Left kidney (tissue), 8 donors: ENCODE measurements around the gene NKTR. TPM values are rescaled to one million over a fixed set of nuclear protein-coding genes. Genes with fewer than 3 reads are reported as not detected.
"Not testable (repeated sequence)": the region's sequence is repeated elsewhere in the genome, so short reads cannot be mapped to it uniquely, and the experiment has no call there.

Experiments used
- DNase-seq: peaks from one replicate; pipeline ENCODE4 v3.0.0-alpha.2; 2013
- long read RNA-seq, 8 donors: transcript quantifications; one replicate each; lab custom pipeline, GENCODE V29; 2026
- polyA plus RNA-seq: library from polyadenylated mRNA; unstranded; fragments of 120-200 nt; gene quantifications from one replicate; pipeline ENCODE4 v1.2.1, GENCODE V29; 2013; ENCODE audit not compliant: insufficient read length

NKTR gene
- polyA plus RNA-seq: 220 TPM
- long read RNA-seq, donor 1, full-length matches to known transcripts: 9 of 15 reads
- long read RNA-seq, donor 1, partial matches to known transcripts: 6 of 15 reads
- long read RNA-seq, donor 1, other reads (novel, unspliced or antisense): 0 of 15 reads
- long read RNA-seq, donor 2, full-length matches to known transcripts: 20 of 32 reads
- long read RNA-seq, donor 2, partial matches to known transcripts: 12 of 32 reads
- long read RNA-seq, donor 2, other reads (novel, unspliced or antisense): 0 of 32 reads
- long read RNA-seq, donor 3, full-length matches to known transcripts: 11 of 18 reads
- long read RNA-seq, donor 3, partial matches to known transcripts: 7 of 18 reads
- long read RNA-seq, donor 3, other reads (novel, unspliced or antisense): 0 of 18 reads
- long read RNA-seq, donor 4, full-length matches to known transcripts: 4 of 4 reads
- long read RNA-seq, donor 4, partial matches to known transcripts: 0 of 4 reads
- long read RNA-seq, donor 4, other reads (novel, unspliced or antisense): 0 of 4 reads
- long read RNA-seq, donor 5, full-length matches to known transcripts: 12 of 12 reads
- long read RNA-seq, donor 5, partial matches to known transcripts: 0 of 12 reads
- long read RNA-seq, donor 5, other reads (novel, unspliced or antisense): 0 of 12 reads
- long read RNA-seq, donor 6, partial matches to known transcripts: 0 of 8 reads
- long read RNA-seq, donor 6, other reads (novel, unspliced or antisense): 5 of 8 reads
- long read RNA-seq, donor 7, partial matches to known transcripts: 31 of 49 reads
- long read RNA-seq, donor 7, other reads (novel, unspliced or antisense): 5 of 49 reads
- long read RNA-seq, donor 8, full-length matches to known transcripts: 6 of 6 reads
- long read RNA-seq, donor 8, partial matches to known transcripts: 0 of 6 reads
- long read RNA-seq, donor 8, other reads (novel, unspliced or antisense): 0 of 6 reads

DNA sequence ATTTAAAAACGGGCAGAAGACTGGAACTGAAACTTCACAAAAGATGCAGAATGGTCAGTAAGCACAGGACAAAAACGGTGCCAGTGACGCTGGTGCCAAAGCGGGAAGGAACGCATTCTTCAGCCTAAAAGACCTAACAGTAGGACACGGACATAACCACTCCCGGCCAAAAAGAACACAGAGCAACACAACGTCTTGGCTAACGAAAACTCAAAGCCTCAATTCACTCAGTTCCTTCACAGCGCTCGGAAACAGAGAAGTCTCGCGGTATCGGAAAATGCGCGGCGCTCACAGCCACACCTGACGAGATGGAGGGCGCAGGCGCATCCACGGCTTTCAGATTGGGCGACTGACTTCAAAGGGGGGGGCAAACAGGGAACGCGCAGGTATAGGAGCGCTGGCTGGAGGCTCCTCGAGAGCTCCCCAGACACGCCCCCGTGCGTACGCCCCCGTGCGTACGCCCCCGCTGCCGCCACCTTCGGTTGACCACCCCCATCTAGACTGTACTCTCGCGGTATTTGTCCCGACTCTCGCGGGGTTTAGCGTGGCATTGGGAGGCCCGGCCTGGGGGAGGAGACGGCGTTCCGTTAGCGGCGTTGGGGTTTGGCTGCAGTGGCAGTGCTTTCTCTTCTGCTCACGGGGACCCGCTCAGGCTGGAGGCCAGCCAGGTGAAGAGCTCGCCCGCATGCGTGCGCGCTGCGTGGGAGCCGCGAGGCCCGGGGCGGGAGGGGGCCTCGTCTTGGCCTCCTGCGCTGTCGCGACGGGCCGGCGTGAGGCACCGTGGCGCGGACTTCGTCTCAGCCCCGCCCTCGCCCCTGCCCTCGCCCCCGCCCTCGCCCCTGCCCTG, at the start of gene NKTR:
TSS of gene NKTR (plus strand) at position 576 of the 847 bp plus-strand sequence. CDS start 321 bp downstream, outside the sequence.
- DNase-seq: peak; percentile 100

GRCh38 chr3:42552830-42553229, 47.7 kb upstream of the NKTR start:
- no peak for DNase-seq

DNA sequence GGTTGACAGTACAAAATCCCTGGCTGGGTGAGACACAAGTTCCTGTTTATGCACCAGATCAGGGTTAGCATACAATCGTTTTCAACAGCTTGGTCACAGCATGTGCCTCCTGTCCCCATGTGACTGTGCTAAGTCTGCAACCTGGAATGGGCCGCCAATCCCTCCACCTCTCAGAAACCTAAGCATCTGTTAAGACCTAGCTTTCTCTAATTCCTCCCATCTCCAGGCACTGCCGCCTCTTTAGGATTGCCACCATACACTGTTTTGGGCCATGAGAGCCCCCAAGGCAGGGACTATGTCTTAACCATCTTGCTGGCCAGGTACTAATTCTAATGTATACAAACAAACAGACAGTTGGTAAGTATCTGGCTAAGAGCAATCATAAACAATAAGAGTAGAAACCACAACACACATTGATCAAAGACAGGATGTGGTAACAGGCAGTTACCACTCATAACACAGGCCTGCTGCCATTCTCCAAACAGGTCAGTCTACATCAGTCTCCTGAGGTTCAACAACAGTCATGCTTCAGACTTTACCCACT, 44.3 kb upstream of the NKTR start:
- no peak for DNase-seq

DNA sequence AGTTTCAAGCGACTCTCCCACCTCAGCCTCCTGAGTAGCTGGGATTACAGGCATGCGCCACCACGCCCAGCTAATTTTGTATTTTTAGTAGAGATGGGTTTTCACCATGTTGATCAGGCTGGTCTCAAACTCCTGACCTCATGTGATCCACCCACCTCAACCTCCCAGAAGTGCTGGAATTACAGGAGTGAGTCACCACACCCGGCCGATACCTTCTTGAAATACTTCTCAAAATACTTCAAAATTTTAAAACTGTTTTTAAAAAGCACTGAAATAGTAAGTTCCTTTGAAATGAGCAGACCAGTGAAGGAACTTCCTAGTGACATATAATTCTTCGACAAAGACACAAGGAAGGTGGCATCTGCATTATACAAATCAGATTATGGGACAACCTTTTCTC, 43.7 kb upstream of the NKTR start:
- not testable (repeated sequence) for DNase-seq

GRCh38 chr3:42557854-42558253, 42.6 kb upstream of the NKTR start:
- no peak for DNase-seq

- no peak for DNase-seq
Measured at GRCh38 chr3:42562047-42562907, 38.2 kb upstream of the NKTR start.

DNA sequence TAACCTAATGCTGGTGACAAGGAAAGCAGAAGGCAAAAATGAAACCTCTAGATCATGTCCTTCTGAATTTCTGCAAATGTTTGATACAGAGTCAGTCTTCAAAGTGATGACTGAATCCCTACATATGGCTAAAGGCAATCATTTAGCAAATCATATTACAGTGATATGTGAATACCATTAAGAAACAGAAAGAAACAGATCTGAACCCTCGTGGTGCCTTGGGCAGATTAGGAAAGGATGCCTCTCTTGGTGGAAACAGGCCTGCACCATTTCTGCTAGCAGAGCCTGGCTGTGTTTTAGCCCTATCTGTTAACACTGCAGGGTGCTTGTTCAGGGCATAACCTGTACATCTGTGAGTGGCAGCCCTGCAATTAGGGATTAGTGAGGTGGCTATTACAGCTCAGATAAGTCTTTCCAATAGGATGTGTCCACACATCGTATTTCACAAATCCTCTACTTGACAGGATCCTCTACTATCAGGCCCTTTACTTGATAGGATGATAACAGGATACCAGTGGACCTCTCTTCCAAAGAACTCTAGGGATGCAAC, 30.8 kb upstream of the NKTR start:
- DNase-seq: no peak

GRCh38 chr3:42572278-42572677, 28.2 kb upstream of the NKTR start:
- DNase-seq: no peak

DNA sequence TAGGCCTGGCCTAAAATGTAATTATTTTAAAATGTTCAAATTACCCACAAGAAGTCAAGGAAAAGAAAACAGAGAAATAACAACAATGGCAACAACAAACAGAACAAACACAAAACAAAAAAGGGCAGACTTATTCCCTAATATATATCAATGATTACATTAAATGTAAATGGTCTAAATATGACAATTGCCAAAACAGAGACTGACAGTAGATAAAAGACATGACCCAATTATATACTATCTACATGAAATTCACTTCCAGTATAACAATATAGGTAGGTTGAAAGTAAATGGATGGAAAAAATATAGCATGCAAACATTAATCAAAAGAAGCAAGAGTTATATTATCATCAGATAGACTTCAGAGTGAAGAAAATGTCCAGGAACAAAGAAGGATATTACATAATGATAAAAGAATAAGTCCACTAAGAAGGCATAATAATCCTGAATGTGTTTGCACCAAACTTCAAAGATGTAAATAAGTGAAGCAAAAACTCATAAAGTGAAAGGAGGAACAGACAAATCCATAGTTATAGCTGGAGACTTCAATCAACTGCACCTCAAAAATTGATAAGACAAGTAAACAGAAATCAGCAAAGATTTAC, 25.2 kb upstream of the NKTR start:
- DNase-seq: no peak

- DNase-seq: no peak
Measured at GRCh38 chr3:42578054-42578453, 22.4 kb upstream of the NKTR start.

- DNase-seq: not testable (repeated sequence)
Measured at GRCh38 chr3:42579346-42579745, 21.1 kb upstream of the NKTR start.

GRCh38 chr3:42581400-42581708, 19.1 kb upstream of the NKTR start:
- no peak for DNase-seq

GRCh38 chr3:42581709-42582473, 18.6 kb upstream of the NKTR start, which contains the start of gene SEC22C:
Gene SEC22C, minus strand, starts transcription at chr3:42581967. Its CDS starts 12,921 bp downstream, at chr3:42569046.
- peak; percentile 93 for DNase-seq

DNA sequence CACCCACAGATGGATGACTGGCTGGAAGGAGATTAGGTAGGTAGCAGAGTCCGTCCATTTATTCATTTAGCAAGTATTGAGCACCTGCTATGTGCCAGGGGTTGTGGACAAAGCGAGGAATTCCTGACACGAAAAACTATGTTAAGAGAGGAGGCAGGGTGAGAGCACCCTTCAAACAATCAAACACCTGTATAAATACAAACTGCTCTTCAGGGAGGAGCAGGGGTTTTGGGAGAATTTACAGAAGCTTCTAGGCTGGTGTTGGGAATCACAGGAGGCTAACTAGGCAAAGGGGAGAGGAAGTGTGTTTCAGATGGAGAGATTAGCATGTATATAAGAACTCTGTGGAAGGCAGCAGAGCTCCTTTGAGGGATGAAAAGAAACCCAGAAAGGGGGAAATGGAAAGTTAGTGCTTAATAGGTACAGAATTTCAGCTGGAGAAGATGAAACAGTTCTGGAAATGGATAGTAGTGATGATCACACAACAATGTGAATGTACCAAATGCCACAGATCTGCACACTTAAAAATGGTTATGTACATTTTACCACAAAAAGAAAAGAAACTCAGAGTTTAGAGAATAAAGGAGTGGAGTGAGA, 17.9 kb upstream of the NKTR start:
- no peak for DNase-seq

- no peak for DNase-seq
Measured at GRCh38 chr3:42588625-42589024, 11.9 kb upstream of the NKTR start.

GRCh38 chr3:42589382-42590109, 10.9 kb upstream of the NKTR start:
- DNase-seq: no peak

GRCh38 chr3:42590989-42591756, 9.3 kb upstream of the NKTR start:
- no peak for DNase-seq
